Omental fat pad (tissue), 4 donors: ENCODE measurements around the gene RASSF6. TPM values are rescaled to one million over a fixed set of nuclear protein-coding genes. Genes with fewer than 3 reads are reported as not detected.
A peak's percentile ranks its signal among the peaks of the same experiment; 100 is the strongest.
"Not testable (repeated sequence)": the region's sequence is repeated elsewhere in the genome, so short reads cannot be mapped to it uniquely, and the experiment has no call there.

Experiments
- ATAC-seq: fragments of 150-250 bp; one replicate; pipeline ENCODE4 v1.9.1; 2016; ENCODE audit warnings: mild to moderate bottlenecking, moderate library complexity; ENCODE audit not compliant: low FRiP score
- DNase-seq: peaks from one replicate; pipeline ENCODE4 v3.0.0-alpha.2; 2019; ENCODE audit warnings: low spot score
- CTCF ChIP-seq, 3 donors: fragments of 450-650 bp; IDR thresholded peaks; one replicate each; pipeline ENCODE4 v1.5.1; 2016 to 2017; ENCODE audit warnings: antibody characterized with exemption in 3 of 3, mild to moderate bottlenecking in 3 of 3, moderate library complexity in 2 of 3
- total RNA-seq, 4 donors: library from RNA; depleted of rRNA; stranded (reverse); fragments of >200 nt; gene quantifications; one replicate each; pipeline ENCODE4 v1.1.0, GENCODE V29; 2016

Gene RASSF6
- total RNA-seq, 4 donors from 2014 or later: 0.31 to 0.46 TPM; not detected in 2

GRCh38 chr4:73576381-73576780, 43.9 kb downstream of the RASSF6 start:
- DNase-seq (no peak), ATAC-seq (no peak)
- no peak for TF ChIP-seq CTCF (IDR thresholded peaks at IDR 0.05)

GRCh38 chr4:73575660-73576059, 44.6 kb downstream of the RASSF6 start:
- ATAC-seq (no peak), DNase-seq (no peak)
- TF ChIP-seq CTCF (IDR thresholded peaks at IDR 0.05): no peak

- peak; percentile 41 for ATAC-seq
- no peak for TF ChIP-seq CTCF (IDR thresholded peaks at IDR 0.05)
- DNase-seq: peak; percentile 27
These were observed 46.3 kb downstream of the RASSF6 start for GRCh38 chr4:73573794-73574528.

- not testable (repeated sequence) for DNase-seq, ATAC-seq
These were observed 69.4 kb downstream of the RASSF6 start for GRCh38 chr4:73550865-73551264.

GRCh38 chr4:73544620-73545019, 75.6 kb downstream of the RASSF6 start:
- DNase-seq (no peak), ATAC-seq (no peak)
- no peak for TF ChIP-seq CTCF (IDR thresholded peaks at IDR 0.05)

GRCh38 chr4:73541251-73541650, 79.0 kb downstream of the RASSF6 start:
- DNase-seq: no peak
- no peak for ATAC-seq
- TF ChIP-seq CTCF (IDR thresholded peaks at IDR 0.05): no peak

- no peak for ATAC-seq
- no peak for TF ChIP-seq CTCF (IDR thresholded peaks at IDR 0.05)
- no peak for DNase-seq
These were observed 79.4 kb downstream of the RASSF6 start for GRCh38 chr4:73540826-73541225.
